ENCODE measurements around the gene GALNT2. TPM values are rescaled to one million over a fixed set of nuclear protein-coding genes. Genes with fewer than 3 reads are reported as not detected.

GALNT2 gene
- polyA plus RNA-seq, 1 of the 3 experiments (the other 2 are of a cell fraction), result 118 TPM

GRCh38 chr1:230320804-230321203 lies 253.8 kb downstream of the GALNT2 start:
- Histone ChIP-seq H3K9ac (no peak overlapping the region), H3K27me3 (ENCODE audit: insufficient read depth) (no peaks in the 10 kb centered on the region), H2AFZ (ENCODE audit: low read depth) (no peak overlapping the region), H3K4me1 (ENCODE audit: control insufficient read depth in 1 of 2, insufficient read depth in 2 of 2, low read depth in 1 of 2, low read length in 1 of 2) (peaks cover 0 to 9% of the 10 kb centered on the region in 2 experiments; a peak in 1 of 4 replicates), H3K9me3 (no peaks in the 10 kb centered on the region), H3F3A (replicated peaks; ENCODE audit: insufficient read depth) (no peaks in the 10 kb centered on the region), H4K20me1 (ENCODE audit: insufficient read depth) (no peaks in the 10 kb centered on the region), H3K36me3 (replicated peaks in 1 of 2; ENCODE audit: control insufficient read depth in 1 of 2, insufficient read depth in 2 of 2, low read length in 1 of 2) (no peaks in the 10 kb centered on the region), H3K4me3 (ENCODE audit: low read depth in 2 of 2, low read length in 1 of 2) (no peak overlapping the region), H3K4me2 (no peak overlapping the region), H3K27ac (ENCODE audit: low read depth in 2 of 2, low read length in 1 of 2) (no peak overlapping the region), H3K9me2 (no peaks in the 10 kb centered on the region), H3K79me2 (ENCODE audit: insufficient read depth) (no peaks in the 10 kb centered on the region)
- TF ChIP-seq FOXM1 (IDR thresholded peaks at IDR 0.05; ENCODE audit: low read depth) (no peak), ZBTB33 (IDR thresholded peaks at IDR 0.05; ENCODE audit: borderline replicate concordance, low read depth) (no peak), NRF1 (IDR thresholded peaks at IDR 0.05; ENCODE audit: low read depth, low read length) (no peak), GATA2 (CRISPR knock-in tag; IDR thresholded peaks at IDR 0.05) (no peak), SMC3 (IDR thresholded peaks at IDR 0.05; ENCODE audit: low read depth, low read length) (no peak), RXRA (IDR thresholded peaks at IDR 0.05; ENCODE audit: borderline replicate concordance, low read depth) (no peak), FOSL2 (IDR thresholded peaks at IDR 0.05; ENCODE audit: borderline replicate concordance, low read depth) (no peak), CHD2 (IDR thresholded peaks at IDR 0.05; ENCODE audit: low read length, partially characterized antibody) (no peak), RCOR1 (IDR thresholded peaks at IDR 0.05; ENCODE audit: low read length) (no peak), EZH2phosphoT487 (IDR thresholded peaks at IDR 0.05; ENCODE audit: borderline replicate concordance, low read depth) (no peak), POLR2AphosphoS5 (IDR thresholded peaks at IDR 0.05; ENCODE audit: low read depth, low read length) (no peak), TAF1 (IDR thresholded peaks at IDR 0.05; ENCODE audit: borderline replicate concordance, low read depth, low read length) (no peak), ELF1 (IDR thresholded peaks at IDR 0.05) (no peak), NFIC (IDR thresholded peaks at IDR 0.05; ENCODE audit: borderline replicate concordance) (no peak), MEF2A (IDR thresholded peaks at IDR 0.05; ENCODE audit: borderline replicate concordance, low read depth) (no peak)
- TF ChIP-seq, protein P1, sequence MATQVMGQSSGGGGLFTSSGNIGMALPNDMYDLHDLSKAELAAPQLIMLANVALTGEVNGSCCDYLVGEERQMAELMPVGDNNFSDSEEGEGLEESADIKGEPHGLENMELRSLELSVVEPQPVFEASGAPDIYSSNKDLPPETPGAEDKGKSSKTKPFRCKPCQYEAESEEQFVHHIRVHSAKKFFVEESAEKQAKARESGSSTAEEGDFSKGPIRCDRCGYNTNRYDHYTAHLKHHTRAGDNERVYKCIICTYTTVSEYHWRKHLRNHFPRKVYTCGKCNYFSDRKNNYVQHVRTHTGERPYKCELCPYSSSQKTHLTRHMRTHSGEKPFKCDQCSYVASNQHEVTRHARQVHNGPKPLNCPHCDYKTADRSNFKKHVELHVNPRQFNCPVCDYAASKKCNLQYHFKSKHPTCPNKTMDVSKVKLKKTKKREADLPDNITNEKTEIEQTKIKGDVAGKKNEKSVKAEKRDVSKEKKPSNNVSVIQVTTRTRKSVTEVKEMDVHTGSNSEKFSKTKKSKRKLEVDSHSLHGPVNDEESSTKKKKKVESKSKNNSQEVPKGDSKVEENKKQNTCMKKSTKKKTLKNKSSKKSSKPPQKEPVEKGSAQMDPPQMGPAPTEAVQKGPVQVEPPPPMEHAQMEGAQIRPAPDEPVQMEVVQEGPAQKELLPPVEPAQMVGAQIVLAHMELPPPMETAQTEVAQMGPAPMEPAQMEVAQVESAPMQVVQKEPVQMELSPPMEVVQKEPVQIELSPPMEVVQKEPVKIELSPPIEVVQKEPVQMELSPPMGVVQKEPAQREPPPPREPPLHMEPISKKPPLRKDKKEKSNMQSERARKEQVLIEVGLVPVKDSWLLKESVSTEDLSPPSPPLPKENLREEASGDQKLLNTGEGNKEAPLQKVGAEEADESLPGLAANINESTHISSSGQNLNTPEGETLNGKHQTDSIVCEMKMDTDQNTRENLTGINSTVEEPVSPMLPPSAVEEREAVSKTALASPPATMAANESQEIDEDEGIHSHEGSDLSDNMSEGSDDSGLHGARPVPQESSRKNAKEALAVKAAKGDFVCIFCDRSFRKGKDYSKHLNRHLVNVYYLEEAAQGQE (IDR thresholded peaks at IDR 0.05; ENCODE audit: low read depth, low read length), result no peak
- TF ChIP-seq, protein P2, sequence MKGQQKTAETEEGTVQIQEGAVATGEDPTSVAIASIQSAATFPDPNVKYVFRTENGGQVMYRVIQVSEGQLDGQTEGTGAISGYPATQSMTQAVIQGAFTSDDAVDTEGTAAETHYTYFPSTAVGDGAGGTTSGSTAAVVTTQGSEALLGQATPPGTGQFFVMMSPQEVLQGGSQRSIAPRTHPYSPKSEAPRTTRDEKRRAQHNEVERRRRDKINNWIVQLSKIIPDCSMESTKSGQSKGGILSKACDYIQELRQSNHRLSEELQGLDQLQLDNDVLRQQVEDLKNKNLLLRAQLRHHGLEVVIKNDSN (IDR thresholded peaks at IDR 0.05; ENCODE audit: borderline replicate concordance, low read depth), result no peak
- DNase-seq, result no peak
- WGBS (ENCODE audit: low lambda C conversion rate), result 32% methylated on average over 4 of the region's 4 CpGs
- ChIA-PET POLR2A (no interaction called here), CTCF (interaction anchor here (1.0 kb wide), 1 partner anchor 23 kb away, joined by 3 read pairs; no protein-coding TSS in a partner anchor)
